Myocyte (in vitro differentiated cells): ENCODE results near the gene CCT6A. TPM values are rescaled to one million over a fixed set of nuclear protein-coding genes. Genes with fewer than 3 reads are reported as not detected.
"Not testable (repeated sequence)": the region's sequence is repeated elsewhere in the genome, so short reads cannot be mapped to it uniquely, and the experiment has no call there.

ENCODE experiments used
- DNase-seq: peaks from one replicate; pipeline ENCODE4 v3.0.0-alpha.2; 2012; ENCODE audit warnings: low read depth
- total RNA-seq: library from RNA; depleted of rRNA; stranded (reverse); fragments of >200 nt; gene quantifications from 2 replicates; pipeline ENCODE4 v1.2.3, GENCODE V29; 2014

The CCT6A gene
- total RNA-seq, 1 donor from 2014 or later: 290 TPM

GRCh38 chr7:56098187-56099008 is 46.8 kb downstream of the CCT6A start:
- DNase-seq: not testable (repeated sequence)

- DNase-seq: no peak
These were observed 48.1 kb downstream of the CCT6A start for GRCh38 chr7:56099653-56100052.

GRCh38 chr7:56104138-56104537 is 52.6 kb downstream of the CCT6A start:
- DNase-seq: not testable (repeated sequence)

GRCh38 chr7:56105508-56105907 is 53.9 kb downstream of the CCT6A start:
- peak; percentile 64 for DNase-seq

- peak; percentile 100 for DNase-seq
These were observed 54.8 kb downstream of the CCT6A start, which contains the start of gene CHCHD2 for GRCh38 chr7:56106108-56107073. Gene CHCHD2 (minus strand): TSS chr7:56106476. CDS start chr7:56106413, 63 bp downstream.

GRCh38 chr7:56107954-56108258 is 56.3 kb downstream of the CCT6A start:
- DNase-seq: no peak

- no peak for DNase-seq
These were observed 59.0 kb downstream of the CCT6A start for GRCh38 chr7:56110611-56111010.

- not testable (repeated sequence) for DNase-seq
These were observed 60.7 kb downstream of the CCT6A start for GRCh38 chr7:56112244-56112643.

Other genes with a start within 250 kb of the CCT6A start
- not detected in 2 replicates for gene SEPTIN14, start 189.0 kb upstream of the CCT6A start, total RNA-seq
- 4.5 and 5.6 TPM in 2 replicates for gene ZNF713, start 164.3 kb upstream of the CCT6A start, total RNA-seq
- gene MRPS17, start 99.9 kb upstream of the CCT6A start, total RNA-seq: 18.3 and 19.1 TPM in 2 replicates
- 101 and 117 TPM in 2 replicates for gene NIPSNAP2, start 87.2 kb upstream of the CCT6A start, total RNA-seq
- 66.0 and 72.7 TPM in 2 replicates for gene PSPH, start 321 bp upstream of the CCT6A start, total RNA-seq
- gene SUMF2, start 12.5 kb downstream of the CCT6A start, total RNA-seq: 155 and 162 TPM in 2 replicates
- 35.2 and 57.5 TPM in 2 replicates for gene PHKG1, start 41.2 kb downstream of the CCT6A start, total RNA-seq
- 616 and 682 TPM in 2 replicates for gene CHCHD2, start 54.7 kb downstream of the CCT6A start, total RNA-seq
- gene NUPR2, start 64.7 kb downstream of the CCT6A start, total RNA-seq: not detected in 2 replicates